Ishikawa (cell line): ENCODE results near the gene CLTCL1.

Experiments
- EGR1 ChIP-seq: IDR thresholded peaks from 2 replicates; pipeline ENCODE4 v1.6.1; 2012
- EP300 ChIP-seq: IDR thresholded peaks from 2 replicates; pipeline ENCODE4 v1.6.1; 2012; ENCODE audit warnings: borderline replicate concordance
- MAX ChIP-seq: IDR thresholded peaks from 2 replicates; pipeline ENCODE4 v1.6.1; 2012
- TAF1 ChIP-seq: IDR thresholded peaks from 2 replicates; pipeline ENCODE4 v1.6.1; 2012; ENCODE audit warnings: low read depth, mild to moderate bottlenecking
- TCF12 ChIP-seq: IDR thresholded peaks from 2 replicates; pipeline ENCODE4 v1.6.1; 2012; ENCODE audit warnings: low read depth
- USF1 ChIP-seq: IDR thresholded peaks from 2 replicates; pipeline ENCODE4 v1.6.1; 2012

- no peak for TF ChIP-seq TAF1
- TF ChIP-seq EGR1: no peak
- no peak for TF ChIP-seq EP300
- no peak for TF ChIP-seq USF1
- TF ChIP-seq MAX: no peak
- no peak for TF ChIP-seq TCF12
Measured at GRCh38 chr22:19208287-19208847, 83.2 kb downstream of the CLTCL1 start.
